Fibroblast of upper back skin (primary cell): ENCODE data around the gene HOXC4.
"Not testable (repeated sequence)": the region's sequence is repeated elsewhere in the genome, so short reads cannot be mapped to it uniquely, and the experiment has no call there.

Experiments
- DNase-seq: peaks from one replicate; pipeline ENCODE4 v3.0.0-alpha.2; 2013

Gene HOXC4

DNA sequence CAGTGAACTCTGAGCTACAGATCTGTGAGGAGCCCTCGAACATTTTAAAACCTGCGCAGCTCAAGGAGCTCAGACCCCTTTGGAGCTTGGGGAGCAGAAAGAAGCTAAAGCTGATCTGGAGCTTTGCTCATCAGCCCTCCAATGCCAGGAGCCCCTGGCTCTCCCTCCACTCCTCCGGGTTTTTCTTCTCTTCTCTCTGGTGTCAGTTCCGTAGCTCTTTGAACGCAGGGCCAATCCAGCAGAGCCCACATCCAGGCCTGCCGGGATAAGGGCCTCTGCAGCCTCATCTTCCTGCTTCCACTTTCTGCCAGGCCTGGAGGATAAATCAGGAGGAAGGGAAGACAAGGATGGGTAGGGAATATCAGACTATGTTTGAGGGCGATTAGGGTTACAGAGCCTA lies 6.0 kb downstream of the HOXC4 start:
- DNase-seq, result no peak

DNA sequence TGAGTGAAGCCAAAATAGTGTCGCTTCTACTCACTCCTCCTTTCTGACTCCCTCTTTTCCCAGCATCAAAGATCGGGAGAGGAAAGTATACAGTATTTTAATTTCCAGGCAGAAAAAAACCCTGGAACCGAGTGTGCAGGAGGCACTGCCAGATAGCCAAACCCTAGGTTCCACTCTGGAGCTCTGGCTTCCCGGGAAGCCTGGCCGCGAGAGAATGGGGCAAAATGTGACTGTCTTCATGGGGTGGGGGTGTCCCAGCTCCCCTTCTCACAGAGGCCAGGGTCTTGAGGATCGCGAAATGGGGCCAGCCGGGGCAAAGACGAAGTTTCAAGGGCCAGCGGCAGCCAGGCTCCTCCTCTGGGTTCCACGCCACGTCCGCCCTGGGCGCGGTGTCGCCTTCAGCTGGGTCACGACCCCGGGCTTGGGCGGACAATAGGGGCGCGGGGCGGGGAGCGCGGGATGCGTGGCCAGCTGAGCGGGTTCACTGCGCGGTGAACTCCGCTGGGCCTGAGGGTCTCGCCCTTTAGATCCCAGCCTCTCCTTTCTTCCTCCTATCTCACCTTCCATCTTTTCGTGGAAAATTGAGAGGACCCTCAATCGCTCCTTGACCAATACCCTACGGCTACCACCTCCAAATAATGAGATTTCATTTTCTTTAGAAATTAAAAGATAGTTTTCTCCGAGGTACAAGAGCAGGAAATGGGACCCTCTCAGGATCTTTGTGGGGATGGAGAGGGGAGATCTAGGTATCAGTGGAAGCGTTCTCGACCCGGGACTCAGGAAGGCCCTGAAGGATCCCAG lies 6.7 kb downstream of the HOXC4 start:
- no peak for DNase-seq

DNA sequence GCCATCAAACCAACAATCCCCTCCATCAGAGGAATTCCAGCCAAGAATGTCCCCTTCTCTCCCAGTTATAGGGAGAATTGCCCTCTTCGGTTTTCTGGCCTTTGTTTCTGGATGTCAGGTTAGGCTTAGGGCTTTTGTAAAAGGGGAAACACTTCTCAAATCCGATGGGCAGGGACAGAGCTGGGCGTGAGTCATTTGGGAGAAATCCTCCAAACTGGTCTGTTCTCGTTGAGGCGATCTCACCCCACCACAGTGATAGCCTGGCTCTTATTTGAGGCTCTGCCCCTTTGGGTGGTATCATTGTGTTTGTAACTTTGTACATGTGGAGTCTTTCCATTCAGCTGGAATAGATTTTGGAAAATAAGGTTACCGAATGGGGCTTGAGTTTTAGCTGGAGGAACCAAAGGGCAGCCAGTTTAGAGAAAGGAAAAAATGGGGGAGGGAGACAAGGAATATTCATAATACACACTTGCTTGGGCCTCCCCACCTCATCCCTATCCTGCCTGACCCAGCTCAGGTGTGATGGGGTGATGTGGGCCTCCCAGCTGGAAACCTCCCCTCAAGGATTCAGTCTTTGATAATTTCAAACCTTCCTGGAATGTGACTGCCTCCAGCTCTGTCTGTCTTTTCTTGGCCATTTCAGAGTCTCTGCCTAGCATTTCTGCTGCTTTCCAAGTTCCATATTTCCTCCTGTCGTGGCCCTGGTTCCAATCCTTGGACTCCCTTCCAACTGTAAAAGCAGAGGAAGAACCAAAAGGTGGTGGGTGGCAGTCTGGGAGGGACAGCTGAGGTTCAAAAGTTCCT lies 7.5 kb downstream of the HOXC4 start:
- no peak for DNase-seq

DNA sequence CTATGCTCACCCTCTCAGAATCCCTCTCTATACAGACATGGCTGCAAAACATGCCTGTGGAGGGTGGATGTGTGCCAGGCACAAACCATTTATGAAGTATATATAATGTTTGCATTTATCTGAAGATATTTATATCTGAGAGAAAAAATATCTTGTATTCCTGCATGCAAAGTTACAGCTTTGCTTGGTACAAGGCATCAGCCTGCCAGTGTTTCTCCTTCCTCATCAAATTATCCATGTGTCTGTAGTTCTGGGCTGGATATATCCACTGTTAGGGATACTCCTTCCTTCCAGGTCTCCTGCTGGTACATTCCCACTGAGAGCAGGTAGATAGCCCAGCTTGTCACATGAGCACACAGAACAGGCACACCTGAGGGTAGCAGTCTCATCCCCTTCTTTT lies 12.0 kb downstream of the HOXC4 start:
- DNase-seq, result no peak

DNA sequence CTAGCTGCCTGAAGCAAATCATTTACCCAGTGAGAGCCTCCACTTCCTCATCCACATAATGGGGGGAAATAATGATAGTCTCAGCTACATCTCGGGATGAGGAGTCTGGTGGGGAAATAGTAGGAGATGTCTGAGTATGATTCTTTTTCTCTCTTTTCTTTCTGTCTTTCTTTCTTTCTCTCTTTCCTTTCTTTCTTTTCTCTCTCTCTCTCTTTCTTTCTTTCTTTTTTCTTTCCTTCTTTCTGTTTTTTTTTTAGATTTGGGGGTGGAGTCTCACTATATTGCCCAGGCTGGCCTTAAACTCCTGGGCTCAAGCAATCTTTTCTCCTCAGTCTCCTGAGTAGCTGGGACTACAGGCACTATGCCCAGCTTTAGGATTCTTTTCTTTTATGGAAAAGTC lies 12.8 kb downstream of the HOXC4 start:
- no peak for DNase-seq

DNA sequence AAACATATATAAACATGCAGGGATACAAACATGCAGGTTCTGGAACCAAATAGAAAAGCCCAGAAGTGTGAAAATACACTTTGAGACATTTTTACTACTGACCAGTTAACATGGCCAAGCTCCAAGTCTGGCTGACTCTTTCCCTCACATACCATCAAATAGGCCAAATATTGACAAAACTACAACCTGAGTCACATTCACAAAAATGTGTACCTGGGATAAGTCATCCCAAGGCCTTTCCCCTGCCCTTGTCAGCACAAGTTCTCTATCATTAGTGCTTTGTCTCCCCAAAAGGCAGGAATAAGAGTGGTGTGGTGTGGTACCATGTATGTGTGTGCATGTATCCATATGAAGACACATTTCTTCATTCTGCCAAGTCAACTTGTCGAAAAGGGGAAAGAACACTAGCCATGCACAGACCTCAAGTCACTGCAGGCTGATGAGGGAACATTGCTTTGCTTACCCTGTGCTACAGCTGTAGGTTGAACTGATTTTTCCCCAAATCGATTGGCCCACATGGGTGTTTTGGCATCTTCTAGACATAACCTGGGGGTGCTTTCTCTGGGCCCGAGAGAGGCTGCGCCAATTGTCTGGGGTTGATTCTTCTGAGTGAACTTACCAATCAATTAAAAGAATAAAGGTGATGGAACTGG lies 14.9 kb downstream of the HOXC4 start:
- no peak for DNase-seq

DNA sequence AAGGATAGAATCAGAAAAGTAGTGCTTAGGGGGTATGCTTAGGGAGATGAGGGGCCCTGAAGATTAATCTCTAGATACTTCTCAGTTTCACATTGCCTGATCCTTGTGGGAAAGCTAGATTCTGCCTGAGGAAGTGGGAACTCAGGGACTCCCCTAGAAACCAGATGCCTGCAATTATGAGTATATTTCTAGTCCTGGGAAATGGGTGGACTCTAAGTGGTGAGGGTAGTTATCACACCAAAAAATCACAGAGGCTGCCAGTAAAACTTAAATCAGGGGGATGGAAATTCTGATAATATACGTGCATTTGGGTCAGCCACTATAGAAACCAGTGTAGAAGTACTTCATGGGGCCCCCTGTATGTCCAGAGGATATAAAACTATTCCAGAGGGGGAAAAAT lies 18.3 kb downstream of the HOXC4 start:
- no peak for DNase-seq

DNA sequence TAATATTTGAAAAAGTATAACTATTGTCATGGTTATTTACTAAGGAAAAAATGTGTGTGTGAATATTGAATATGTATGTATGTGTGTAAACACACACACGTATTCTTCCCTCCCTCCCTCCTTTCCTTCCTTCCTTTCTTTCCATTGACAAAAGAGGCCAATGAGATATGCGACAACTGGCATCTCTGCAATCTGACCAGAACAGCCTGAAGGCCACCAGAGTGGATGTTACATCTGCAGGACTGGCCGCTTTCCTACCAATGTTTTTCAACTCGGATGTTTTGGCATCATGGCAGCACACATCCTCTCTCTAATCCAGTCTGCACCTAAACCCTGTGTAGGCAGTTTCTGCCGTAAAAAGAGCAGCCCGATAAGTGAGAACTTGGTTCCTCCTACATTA lies 20.7 kb downstream of the HOXC4 start:
- no peak for DNase-seq

DNA sequence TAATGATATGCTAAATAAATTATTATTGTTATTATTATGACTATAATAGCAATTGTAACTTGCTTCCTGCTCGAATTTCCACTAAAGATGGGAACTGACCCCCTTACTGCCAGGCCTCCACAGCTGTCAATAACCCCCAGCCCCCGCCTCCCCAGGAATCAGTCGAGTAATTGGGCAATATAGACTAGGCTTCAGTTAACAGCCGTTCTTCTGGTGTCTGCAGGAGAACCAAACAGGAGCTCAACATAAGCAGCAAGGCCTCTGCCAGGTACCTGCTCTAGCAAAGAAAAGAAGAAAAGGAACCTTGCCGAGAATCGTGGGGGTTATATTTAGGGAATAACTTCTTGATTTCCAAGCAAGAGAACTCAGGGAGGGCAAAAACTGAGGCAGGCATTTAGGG lies 21.8 kb downstream of the HOXC4 start:
- DNase-seq, result no peak

DNA sequence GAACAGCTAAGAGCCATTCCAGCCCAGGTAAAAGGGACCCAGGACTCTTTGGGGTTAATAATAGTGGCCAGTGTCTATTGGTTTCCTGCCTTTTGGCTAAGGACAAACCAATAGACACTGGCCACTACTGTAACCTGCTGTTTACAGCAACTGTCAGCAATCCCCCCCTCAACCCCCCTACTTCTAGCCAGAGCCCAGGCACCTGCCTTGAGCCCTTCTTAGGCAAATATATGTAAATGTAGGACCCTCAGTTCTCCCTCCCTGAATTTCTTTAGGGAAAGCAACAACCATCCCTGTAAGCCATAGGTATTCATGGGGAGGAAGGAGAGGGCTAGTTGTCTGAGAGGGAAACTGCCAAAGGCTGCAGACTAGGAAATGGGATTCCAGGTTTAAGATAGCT lies 22.3 kb downstream of the HOXC4 start:
- DNase-seq, result no peak

DNA sequence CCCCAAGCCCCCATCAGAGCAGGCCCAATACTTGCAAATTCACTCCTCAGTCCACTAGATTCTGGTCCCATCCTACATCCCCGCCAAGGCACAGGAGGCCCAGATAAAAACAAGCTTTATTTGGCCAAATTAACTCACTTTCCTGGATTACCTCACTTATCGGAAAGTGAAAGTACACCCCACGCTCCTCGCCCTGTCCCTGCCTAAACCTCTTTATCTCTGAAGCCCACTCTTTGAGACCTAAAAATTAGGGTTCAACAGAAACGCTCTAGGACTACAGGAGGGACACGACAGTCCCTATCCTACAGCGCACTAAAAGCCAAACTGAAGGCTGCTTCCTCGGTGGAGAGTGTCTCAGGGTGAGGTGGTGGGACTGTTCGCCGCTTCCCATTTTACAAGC lies 24.2 kb downstream of the HOXC4 start:
- not testable (repeated sequence) for DNase-seq

DNA sequence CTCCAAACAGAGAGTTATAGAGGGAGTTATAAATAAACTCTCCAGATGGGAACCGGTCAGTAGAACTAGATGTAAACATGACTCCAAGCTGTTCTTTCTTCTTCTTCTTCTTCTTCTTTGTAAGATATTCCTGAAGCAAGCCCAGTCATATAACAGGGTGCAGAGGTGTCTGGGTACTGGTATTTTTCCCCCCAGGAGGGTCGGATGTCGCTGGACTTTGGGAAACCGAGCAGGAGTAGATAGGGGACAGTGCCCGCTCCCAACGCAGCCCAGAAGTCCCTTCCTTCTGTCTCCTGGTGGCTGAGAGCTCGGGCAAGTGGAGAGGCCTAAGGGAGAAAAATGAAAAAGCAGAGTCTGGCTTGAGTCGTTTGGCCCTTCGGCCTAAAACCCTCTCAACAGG lies 25.5 kb downstream of the HOXC4 start:
- DNase-seq, result not testable (repeated sequence)

DNA sequence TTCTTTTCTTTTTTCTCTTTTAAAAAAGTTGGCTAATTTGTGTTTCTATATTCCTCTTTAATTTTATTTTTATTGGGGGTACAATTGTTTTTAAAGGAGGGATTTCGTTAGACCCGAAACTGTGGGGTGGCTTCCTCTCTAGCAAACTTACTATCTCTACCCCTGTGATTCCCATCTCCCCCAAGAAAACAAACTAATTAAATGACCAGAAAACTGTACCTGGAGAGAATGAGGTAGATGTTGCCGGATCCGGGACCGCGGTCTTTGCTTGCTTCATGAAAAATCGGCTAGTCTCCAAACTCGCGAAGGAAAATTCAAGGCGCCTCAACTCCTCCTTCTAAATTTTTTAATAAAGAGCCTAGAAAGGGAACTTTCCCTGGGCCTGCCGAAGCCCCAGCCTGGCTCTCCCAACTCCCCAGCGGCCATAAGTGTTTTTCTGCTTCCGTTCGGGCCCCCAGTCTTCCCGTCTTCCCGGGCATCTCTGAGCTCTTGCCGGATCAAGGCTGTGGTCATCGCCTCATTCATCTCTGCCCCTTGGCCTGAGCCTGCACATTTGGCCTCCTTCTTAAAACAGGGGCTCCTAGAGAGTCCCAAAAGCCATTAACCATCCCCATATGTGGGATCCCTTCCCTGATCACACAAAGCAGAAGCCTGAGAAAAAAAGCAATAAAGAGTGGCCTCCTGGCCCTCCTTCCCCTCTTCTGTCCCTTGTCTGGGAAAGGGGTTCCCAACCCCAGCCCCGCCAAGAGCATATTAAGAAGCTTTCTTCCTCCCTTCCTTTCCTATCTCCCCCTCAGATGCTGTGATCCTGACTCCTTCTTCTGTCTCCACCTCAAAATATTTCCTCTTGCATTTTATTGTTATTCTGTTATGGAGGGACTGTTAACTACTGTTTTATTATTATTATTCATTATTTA lies 26.6 kb downstream of the HOXC4 start:
- not testable (repeated sequence) for DNase-seq

DNA sequence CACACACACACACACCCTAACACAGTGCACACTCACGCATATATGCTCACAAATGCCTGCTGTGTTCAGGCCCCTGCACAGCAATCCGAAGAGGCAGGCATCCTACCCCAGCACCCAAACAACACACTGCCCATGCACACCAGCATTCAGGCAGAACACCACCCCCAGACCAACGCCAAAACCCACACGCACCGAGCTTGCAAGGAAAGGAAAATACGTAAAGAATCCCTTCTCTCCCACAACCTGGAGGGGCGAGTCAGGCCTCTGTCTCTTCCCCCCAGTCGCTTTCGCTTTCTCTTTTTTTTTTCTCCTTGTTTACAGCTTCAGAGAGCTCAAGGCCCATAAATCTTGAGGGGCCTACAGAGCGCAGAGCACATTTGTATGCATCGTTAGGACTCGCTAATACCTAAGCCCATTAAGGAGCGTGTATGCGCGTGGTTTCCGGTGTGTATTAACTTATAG lies 27.4 kb downstream of the HOXC4 start:
- peak; percentile 64 for DNase-seq

DNA sequence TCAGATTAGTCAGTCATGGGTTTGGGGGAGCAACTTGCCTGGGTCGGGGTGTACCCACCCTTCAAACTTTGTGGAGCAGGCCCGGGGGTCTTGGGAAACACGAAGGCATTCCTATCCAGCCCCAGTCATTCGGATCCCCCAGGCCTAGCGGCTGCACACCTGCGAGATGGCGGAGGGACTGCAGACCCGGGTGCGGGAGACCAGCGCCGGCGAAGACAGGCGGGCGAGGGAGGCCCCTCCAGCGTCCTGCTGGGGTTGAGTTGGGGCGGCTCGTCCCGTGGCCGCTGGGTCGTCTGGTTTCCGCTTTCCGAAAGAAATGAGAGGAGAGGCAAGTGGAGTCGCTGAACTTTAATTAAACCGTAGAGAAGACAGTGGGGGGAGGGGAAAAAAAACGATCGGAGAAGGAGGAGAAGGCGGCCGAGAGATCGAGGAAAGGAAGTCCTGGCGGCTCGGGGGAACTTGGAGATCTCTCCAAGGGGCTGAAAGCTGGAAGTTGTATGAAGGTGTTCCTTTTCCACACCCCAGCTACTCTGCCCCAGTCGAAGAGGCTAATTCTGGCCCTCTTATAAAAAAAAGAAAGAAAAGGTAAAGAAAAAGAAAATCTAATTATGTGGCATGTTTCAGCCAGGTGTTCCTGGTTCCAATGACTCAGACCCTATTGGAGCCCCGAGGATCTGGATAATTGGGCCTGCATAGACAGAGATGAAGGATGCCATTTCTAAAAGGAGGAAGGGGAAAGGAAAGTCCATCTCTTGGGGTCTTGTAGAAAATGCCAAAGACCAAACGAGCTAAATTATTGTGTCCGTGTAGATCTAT lies 28.2 kb downstream of the HOXC4 start:
- DNase-seq, result peak; percentile 44

DNA sequence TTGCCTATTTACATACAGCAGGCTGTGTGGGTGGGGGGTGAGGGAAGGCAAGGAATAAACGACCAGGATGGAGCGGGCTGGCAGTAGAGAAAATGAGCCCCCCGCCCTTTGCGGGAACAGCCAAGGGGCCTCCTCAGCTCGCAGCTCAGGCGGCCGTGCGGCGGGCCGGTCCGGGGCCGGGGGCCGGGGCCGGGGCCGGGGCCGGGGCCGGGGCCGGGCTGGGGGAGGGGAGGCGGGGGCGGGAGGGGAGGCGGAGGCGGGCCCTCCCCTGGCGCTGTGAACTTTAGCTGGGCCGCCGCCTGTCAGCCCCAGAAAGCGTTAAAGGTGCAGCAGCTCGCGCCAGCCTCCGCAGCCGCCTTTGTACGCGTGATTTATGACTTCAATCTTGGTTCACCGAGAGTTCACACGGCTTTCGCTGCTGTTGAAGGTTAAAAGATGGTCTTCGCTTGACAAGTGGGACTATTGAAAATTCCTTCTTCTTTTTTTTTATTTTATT lies 28.8 kb downstream of the HOXC4 start:
- peak; percentile 48 for DNase-seq

DNA sequence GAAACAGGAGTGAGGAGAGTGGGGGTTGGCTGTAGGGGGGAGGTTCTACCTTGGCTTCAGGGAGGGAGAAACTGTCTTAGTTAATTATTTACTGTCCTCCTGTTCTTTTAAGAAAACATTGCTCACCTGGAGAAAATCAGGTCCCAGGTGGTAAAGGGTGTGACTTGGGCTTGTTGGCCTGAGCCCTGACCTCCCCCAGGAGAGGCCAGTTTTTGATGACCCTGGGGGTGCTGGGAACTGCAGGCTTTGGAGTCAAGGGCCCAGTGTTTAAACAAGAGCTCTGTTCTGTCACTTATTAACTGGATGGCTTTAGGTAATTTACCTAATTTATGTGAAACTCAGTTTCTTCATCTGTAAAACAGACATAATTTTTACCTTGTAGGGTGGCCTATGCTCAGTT lies 34.4 kb downstream of the HOXC4 start:
- not testable (repeated sequence) for DNase-seq

DNA sequence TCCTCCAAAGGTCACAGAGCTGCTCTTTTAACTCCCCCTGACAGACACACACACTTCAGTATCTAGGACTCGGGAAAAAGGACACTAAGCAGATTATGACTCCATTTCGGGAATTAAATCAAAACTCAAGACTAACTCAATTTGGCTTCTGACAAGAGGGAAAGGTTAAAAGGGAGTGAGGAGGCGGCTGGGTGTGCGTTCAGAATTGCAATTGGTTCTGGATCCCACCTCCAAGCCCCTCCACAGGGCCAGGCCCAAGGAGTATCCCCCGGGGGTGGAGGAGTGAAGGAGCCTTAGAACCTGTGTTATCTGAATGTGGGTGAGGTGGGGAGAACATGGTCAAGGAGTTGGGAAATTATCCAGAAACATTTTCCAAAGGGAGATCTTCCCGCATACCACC lies 35.8 kb downstream of the HOXC4 start:
- not testable (repeated sequence) for DNase-seq

DNA sequence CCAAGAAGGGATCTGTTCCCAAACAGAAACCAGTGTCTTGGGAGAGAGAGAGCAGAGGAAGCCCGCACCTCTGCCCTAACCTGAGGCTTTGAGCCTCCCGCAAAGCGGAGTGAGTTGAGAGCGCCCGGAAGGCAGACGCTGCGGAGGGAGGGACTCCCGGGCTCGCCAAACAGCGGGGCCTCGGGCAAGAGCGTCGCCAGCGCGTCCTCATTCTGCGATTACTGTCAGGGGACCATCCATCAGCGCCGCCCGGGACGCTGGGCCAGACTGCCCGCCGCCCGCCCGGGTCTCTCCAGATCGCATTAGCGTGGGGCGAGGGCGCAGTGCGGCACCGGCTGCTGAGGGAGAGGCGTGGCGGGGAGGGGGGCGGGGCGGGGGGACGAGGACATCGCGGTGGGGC lies 36.7 kb downstream of the HOXC4 start:
- DNase-seq, result not testable (repeated sequence)

DNA sequence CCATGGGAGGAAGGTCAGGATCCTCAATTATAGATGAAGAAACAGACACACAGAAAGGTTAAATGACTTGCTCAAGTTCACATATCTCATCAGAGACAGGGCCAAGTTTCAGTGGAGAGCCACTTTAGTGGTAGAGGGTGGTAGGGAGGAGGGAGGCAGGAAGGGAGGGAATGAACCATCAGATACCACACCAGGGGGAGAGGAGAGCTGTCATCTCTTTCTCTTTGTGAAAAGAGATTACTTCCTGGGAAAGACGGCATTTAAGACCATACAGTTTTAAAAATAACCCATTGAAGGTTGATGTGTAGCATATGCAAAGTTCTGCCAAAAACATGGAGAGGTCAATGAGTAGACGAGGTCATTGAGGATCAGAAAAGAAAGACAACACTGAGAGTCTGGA lies 39.3 kb downstream of the HOXC4 start:
- not testable (repeated sequence) for DNase-seq

DNA sequence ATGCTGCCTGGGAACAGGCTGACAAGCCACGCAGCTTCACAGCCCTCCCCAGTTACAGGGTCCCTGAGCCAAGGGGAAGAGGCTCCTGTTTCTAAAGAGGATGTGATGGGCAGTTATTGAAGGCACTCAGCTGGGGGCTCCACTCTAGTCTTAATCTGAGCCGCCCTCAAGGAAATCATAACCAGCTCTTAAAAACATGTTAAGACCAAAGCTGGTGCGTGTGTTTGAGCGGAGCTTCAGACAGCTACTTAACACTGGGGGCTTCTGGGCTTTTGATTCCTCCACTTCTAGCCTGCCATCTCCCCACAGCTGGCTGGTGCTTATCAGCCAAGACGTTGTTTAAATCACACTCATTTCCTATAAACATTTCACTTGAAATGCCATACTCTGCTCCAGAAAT lies 42.3 kb downstream of the HOXC4 start:
- not testable (repeated sequence) for DNase-seq
